Activated CD4-positive, alpha-beta T cell treated with anti-CD3 and anti-CD28 coated beads, Interleukin-2, amount 10 ng/mL, durations not matched to agents 24 days and 14 days (primary cell): ENCODE data around the gene MRPS25. TPM values are rescaled to one million over a fixed set of nuclear protein-coding genes. Genes with fewer than 3 reads are reported as not detected.

Source experiments
- DNase-seq: peaks from one replicate; pipeline ENCODE4 v3.0.0; 2022
- H3K27ac Mint-ChIP-seq: one replicate; pipeline ENCODE4 v1.8.0; 2022; ENCODE audit warnings: mild to moderate bottlenecking, mixed read lengths
- H3K27me3 Mint-ChIP-seq: one replicate; pipeline ENCODE4 v1.8.0; 2022; ENCODE audit warnings: mixed read lengths
- H3K36me3 Mint-ChIP-seq: one replicate; pipeline ENCODE4 v1.8.0; 2022; ENCODE audit warnings: low read depth, mild to moderate bottlenecking, mixed read lengths
- H3K4me1 Mint-ChIP-seq: one replicate; pipeline ENCODE4 v1.8.0; 2021; ENCODE audit warnings: mixed read lengths
- H3K4me3 Mint-ChIP-seq: one replicate; pipeline ENCODE4 v1.8.0; 2022; ENCODE audit warnings: mild to moderate bottlenecking, moderate library complexity, mixed read lengths
- H3K9me3 Mint-ChIP-seq: one replicate; pipeline ENCODE4 v1.8.0; 2021; ENCODE audit warnings: mixed read lengths
- intact Hi-C: fragments of 100-400 bp; cut with micrococcal nuclease; formaldehyde crosslinking; loops from one replicate; pipeline ENCODE4 v1.15.1; 2023
- total RNA-seq: library from RNA; stranded (reverse); gene quantifications from 2 replicates; pipeline ENCODE4 v1.2.3, GENCODE V29; 2022

MRPS25 gene
- total RNA-seq, 1 donor from 2014 or later: 114 TPM

DNA sequence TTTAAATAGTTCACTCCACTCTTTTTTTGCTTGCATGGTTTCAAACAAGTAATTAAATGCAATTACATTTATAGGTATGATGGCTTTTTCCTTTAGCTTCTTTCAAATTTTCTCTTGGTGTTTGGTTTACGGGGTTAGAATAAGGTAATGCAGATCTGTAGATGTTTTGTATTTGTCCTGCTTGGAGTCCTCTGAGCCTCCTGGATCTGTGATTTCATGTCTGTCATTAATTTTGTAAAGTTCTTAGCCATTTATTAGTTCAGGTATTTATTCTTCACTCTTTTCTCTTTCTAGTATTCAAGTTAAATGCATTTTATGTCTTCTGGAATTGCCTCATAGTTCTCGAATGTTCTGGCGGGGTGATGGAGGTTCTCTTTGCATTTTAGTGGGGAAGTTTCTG lies 1.4 kb upstream of the MRPS25 start:
- Mint-ChIP-seq H3K4me1 (peaks cover 17% of the 10 kb centered on the region), H3K9me3 (no peaks in the 10 kb centered on the region), H3K27ac (no peak overlapping the region), H3K27me3 (no peaks in the 10 kb centered on the region), H3K36me3 (peaks cover 19% of the 10 kb centered on the region), H3K4me3 (peak overlapping the region; percentile 11)
- DNase-seq: no peak
- intact Hi-C loops: loop anchor here (10.0 kb wide), 1 partner anchor 412 kb away; the partner anchor contains the start of gene CCDC174

DNA sequence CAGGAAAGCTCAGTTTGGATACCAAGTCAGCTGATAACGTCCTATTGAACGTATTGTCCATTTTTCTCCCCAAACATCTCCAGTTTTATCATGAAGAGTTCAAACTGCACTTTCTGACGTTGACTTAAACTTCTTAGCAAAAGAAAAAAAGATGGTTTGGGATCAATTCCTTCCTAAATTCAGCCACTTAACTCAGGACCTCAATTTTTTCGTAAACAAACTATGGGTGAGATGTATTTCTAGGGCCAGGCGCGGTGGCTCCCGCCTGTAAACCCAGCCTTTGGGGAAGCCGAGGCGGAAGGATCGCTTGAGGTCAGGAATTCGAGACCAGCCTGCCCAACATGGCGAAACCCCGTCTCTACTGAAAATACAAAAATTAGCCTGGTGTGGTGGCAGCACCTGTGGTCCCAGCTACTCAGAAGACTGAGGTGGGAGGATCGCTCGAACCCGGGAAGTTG lies 464 bp upstream of the MRPS25 start:
- intact Hi-C loops: loop anchor here (1.0 to 10.0 kb wide), 6 partner anchors 10 to 535 kb away; partner anchors contain the start of genes BTD, CCDC174, HACL1 and NR2C2
- H3K27ac Mint-ChIP-seq: peak overlapping the region; percentile 97
- H3K9me3 Mint-ChIP-seq: no peaks in the 10 kb centered on the region
- H3K4me3 Mint-ChIP-seq: peak overlapping the region; percentile 98
- H3K36me3 Mint-ChIP-seq: peaks cover 17% of the 10 kb centered on the region
- DNase-seq: no peak
- peaks cover 17% of the 10 kb centered on the region for H3K4me1 Mint-ChIP-seq
- H3K27me3 Mint-ChIP-seq: no peaks in the 10 kb centered on the region

DNA sequence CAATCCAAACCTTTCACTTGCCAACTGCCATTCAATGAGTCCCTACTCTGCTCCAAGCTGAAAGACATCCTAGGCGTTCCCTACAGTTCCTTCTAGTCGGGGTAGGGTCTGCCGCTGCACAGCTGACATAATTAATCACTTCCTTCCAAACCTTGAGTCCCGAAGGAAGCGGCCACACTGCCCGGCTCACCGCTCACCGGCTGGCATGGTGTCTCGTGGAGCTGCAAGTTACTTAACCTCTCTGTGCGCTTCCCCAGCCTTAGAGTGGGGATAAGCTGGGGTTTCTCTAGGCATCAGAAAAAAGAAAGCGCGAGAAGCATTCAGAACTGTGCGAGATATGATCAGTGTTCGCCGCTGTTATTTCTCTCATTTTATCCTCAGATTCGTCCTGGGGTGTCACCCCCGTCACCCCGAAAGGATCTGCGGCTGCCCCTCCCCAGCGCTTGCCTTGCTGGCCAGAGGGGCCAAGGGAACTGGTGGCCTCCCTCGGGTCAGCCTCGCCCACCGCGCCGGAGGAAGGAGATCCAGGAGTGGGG lies 748 bp downstream of the MRPS25 start:
- H3K9me3 Mint-ChIP-seq: no peaks in the 10 kb centered on the region
- peak; percentile 81 for DNase-seq
- H3K27me3 Mint-ChIP-seq: no peaks in the 10 kb centered on the region
- peak overlapping the region; percentile 98 for H3K4me3 Mint-ChIP-seq
- intact Hi-C loops: loop anchor here (2.0 to 10.0 kb wide), 3 partner anchors 14 to 536 kb away; partner anchors contain the start of genes BTD, CCDC174 and HACL1
- peaks cover 16% of the 10 kb centered on the region for H3K36me3 Mint-ChIP-seq
- H3K4me1 Mint-ChIP-seq: peaks cover 15% of the 10 kb centered on the region
- H3K27ac Mint-ChIP-seq: peak overlapping the region; percentile 97

DNA sequence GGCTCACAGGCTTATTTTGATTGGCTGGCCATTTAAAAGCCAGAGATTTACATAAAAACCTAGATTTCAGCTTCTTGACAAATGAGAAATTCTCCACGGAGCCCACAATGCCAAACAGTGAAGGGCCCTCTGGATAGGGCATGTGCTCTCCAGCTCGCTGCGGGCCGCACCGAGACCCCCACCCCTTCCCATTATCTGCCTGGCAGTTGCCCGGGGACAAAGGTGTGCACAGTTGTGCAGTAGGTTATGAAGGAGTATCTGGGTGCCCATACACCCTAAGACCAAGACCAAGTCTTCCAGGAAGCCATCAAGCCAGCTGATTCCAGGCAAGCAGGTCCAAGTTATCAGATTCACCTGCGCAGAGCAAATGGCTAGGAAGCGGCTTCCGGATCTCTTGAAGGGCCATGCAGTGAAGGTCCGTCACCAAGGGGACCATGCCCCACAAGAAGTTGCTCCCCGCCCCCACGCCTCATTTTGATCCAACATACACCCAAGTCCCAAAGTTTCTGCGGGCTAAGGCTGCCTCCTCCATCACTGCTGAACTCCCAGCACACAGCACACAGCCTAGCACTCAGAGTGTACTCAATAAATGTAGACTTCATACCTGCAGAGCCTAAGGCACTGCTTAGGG lies 1.3 kb downstream of the MRPS25 start:
- H3K4me1 Mint-ChIP-seq: peaks cover 15% of the 10 kb centered on the region

DNA sequence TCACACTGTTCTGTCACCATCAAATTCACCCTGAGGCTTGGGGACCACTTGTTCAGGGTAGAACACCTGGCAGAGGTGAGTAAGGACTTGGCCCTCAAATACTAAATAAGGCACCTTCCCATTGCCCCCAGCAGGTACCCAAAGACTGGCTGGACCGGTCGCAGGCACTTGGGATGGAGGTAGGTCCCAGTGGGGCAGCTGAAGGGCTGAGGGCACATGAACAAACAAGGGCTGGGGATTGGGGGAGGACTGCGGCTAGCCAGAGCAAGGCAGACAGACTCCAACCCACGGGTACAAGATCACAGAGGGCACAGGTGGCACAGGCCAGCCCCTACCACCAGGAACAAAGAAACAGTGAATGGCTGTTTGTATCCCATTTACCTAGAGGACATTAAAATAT lies 1.9 kb downstream of the MRPS25 start:
- Mint-ChIP-seq H3K27ac (peak overlapping the region; percentile 37), H3K27me3 (no peaks in the 10 kb centered on the region), H3K9me3 (no peaks in the 10 kb centered on the region), H3K36me3 (peaks cover 21% of the 10 kb centered on the region), H3K4me3 (peak overlapping the region; percentile 98), H3K4me1 (peaks cover 18% of the 10 kb centered on the region)
- intact Hi-C loops: loop anchor here (10.0 kb wide), 1 partner anchor 408 kb away; the partner anchor contains the start of gene CCDC174
- DNase-seq: no peak

More for the DNA sequence above, 1.3 kb downstream of the MRPS25 start:
- Mint-ChIP-seq H3K4me3 (peak overlapping the region; percentile 98), H3K27me3 (no peaks in the 10 kb centered on the region), H3K36me3 (peaks cover 16% of the 10 kb centered on the region), H3K27ac (peak overlapping the region; percentile 97), H3K9me3 (no peaks in the 10 kb centered on the region)
- intact Hi-C loops: loop anchor here (2.0 to 10.0 kb wide), 3 partner anchors 13 to 537 kb away; partner anchors contain the start of genes BTD, CCDC174 and HACL1
- no peak for DNase-seq

DNA sequence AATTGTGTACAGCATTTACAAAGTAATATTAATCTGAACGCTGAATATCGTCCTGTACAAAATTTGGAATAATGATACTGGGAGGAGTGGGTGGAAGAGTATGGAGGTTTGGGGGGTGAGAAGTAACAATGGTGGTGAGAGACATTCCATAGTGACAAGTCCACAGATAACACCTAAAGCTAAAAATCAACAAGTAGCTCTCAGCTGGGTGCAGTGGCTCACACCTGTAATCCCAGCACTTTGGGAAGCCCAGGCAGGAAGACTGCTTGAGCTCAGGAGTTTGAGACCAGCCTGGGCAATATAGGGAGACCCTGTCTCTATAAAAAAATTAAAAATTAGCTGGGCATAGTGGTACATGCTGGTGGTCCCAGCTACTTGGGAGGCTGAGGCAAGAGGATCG lies 5.1 kb downstream of the MRPS25 start:
- H3K27ac Mint-ChIP-seq: no peak overlapping the region
- no peaks in the 10 kb centered on the region for H3K27me3 Mint-ChIP-seq
- DNase-seq: no peak
- intact Hi-C loops: loop anchor here (10.0 kb wide), 1 partner anchor 405 kb away; the partner anchor contains the start of gene CCDC174
- H3K4me3 Mint-ChIP-seq: no peak overlapping the region
- peaks cover 47% of the 10 kb centered on the region for H3K36me3 Mint-ChIP-seq
- no peaks in the 10 kb centered on the region for H3K9me3 Mint-ChIP-seq
- peaks cover 25% of the 10 kb centered on the region for H3K4me1 Mint-ChIP-seq

DNA sequence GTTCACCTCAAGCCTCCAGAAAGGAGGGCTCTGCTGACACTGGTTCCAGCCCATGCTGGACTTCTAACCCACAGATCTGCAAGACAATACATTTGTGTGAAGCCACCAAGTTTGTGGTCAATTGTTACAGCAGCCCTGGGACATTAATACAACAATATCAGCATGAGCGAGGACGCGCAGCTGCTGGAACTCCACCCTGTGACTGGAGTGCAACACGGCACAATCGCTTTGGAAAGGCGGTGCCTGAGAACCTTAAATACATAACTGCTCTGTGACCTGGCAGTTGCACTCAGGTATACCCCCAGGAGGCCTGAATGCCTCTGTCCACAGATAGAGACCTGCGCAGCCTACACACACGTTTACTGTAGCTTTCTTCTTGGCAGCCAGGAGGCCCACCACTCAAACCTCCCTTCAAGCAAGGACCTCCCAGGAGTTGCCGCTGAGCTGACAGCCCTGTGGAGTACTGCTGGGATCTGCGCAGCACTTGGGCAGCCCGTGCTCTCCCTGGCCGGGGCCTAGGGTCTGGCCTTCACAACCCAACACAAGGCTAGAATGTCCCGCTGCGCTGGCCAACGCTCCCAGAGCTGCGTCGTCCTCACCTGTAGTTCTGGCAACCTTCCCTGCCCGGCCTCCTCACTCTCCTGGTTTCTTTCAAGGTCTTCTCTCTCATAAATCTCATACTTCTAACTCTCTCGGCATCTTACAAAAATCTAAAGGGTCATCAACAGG lies 8.3 kb downstream of the MRPS25 start:
- no peak for DNase-seq
- H3K36me3 Mint-ChIP-seq: peaks cover 56% of the 10 kb centered on the region

DNA sequence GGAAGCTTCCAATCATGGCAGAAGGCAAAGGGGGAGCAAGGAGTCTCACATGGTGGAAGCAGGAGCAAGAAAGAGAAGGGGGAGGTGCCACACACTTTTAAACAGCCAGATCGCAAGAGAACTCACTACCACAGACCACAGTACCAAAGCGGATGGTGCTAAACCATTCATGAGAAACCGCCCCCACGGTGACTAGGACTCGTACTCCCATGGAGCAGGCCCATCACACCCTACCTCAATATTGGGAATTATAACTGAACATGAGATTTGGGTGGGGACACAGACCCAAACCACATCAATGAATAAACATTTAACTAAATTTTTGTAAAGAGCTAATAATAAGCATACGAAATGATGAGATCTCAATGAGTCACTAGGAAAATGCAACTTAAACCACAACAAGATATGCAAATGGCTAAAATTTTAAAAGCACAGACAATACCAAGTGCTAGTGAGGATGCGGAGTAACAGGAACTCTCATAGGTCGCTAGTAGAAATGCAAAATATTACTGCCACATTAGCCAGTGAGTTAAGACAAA lies 10.0 kb downstream of the MRPS25 start:
- Mint-ChIP-seq H3K9me3 (no peaks in the 10 kb centered on the region), H3K36me3 (peaks cover 64% of the 10 kb centered on the region), H3K4me1 (peaks cover 23% of the 10 kb centered on the region), H3K27me3 (no peaks in the 10 kb centered on the region), H3K4me3 (peak overlapping the region; percentile 48), H3K27ac (peak overlapping the region; percentile 81)
- intact Hi-C loops: loop anchor here (1.0 to 5.0 kb wide), 2 partner anchors 10 to 128 kb away; partner anchors contain the start of gene MRPS25
- DNase-seq: peak; percentile 78

More for the DNA sequence above, 8.3 kb downstream of the MRPS25 start:
- Mint-ChIP-seq H3K4me1 (peaks cover 23% of the 10 kb centered on the region), H3K9me3 (no peaks in the 10 kb centered on the region), H3K4me3 (no peak overlapping the region), H3K27me3 (no peaks in the 10 kb centered on the region), H3K27ac (peak overlapping the region; percentile 72)
- intact Hi-C loops: loop anchor here (5.0 kb wide), 1 partner anchor 130 kb away; no protein-coding TSS in a partner anchor

DNA sequence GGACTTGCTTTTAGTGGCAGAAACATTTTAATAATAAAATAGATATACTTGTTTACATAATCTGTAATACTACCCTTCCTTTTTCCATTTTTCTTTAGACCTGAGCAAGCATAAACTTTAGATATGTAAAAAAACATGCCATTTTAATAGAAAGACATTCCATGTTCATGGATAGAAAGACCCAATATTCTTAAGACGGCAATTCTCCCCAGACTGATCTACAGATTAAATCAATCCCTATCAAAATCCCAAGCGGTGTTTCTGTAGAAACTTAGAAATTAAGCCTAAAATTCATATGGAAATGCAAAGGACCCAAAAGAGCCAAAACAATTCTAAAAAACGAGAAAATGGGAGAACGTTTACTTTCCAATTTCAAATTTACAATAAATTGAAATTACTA lies 11.6 kb downstream of the MRPS25 start:
- H3K27ac Mint-ChIP-seq: no peak overlapping the region
- H3K4me3 Mint-ChIP-seq: no peak overlapping the region
- H3K36me3 Mint-ChIP-seq: peaks cover 67% of the 10 kb centered on the region
- no peak for DNase-seq
- H3K4me1 Mint-ChIP-seq: peaks cover 22% of the 10 kb centered on the region
- H3K9me3 Mint-ChIP-seq: no peaks in the 10 kb centered on the region
- intact Hi-C loops: no loop called here
- no peaks in the 10 kb centered on the region for H3K27me3 Mint-ChIP-seq

DNA sequence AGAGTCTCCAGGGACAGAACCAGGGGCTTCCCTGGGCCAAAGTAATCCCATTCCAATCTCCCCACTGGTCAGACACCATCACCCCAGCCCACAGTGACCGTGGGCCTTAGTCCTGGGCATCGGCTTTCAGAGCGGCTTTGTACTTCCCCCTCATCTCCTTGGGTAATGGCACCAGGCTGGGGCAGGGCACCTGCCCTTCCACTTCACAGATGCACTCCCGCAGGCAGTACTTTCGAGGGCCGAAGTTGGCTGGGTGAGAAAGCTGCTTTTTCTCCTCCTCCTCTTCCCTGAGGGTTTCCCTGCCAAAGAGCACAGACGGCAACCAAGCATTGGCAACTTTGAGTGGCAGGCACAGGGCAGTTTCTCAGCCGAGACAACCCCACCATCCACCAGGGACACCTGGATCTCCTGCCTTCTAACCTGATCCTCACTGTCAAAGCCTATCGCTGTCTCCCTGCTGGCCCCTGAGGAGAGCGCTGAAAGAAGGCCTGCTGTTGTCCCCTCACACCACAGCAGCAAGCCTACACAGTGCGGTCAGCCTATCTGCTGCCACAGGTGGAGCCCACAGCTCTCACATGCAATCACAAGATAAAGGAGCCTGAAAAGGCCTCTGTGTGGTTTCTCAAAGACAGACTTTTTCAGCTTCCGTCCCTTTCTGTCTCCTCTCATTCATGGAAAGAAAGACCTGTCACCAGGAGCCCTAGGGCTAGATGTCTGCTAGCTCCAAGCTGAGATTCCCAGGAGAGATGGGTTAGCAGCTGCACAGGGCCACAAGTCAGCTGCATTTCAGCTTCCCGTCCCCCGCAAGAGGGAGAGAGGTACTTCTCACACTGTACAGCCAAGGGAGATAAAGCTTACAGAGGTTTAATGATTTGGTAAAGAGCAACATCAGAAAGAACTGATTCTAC lies 12.5 kb downstream of the MRPS25 start:
- Mint-ChIP-seq H3K4me1 (peaks cover 21% of the 10 kb centered on the region), H3K27ac (no peak overlapping the region), H3K4me3 (no peak overlapping the region), H3K36me3 (peaks cover 63% of the 10 kb centered on the region), H3K9me3 (no peaks in the 10 kb centered on the region), H3K27me3 (no peaks in the 10 kb centered on the region)
- no peak for DNase-seq
- intact Hi-C loops: no loop called here

DNA sequence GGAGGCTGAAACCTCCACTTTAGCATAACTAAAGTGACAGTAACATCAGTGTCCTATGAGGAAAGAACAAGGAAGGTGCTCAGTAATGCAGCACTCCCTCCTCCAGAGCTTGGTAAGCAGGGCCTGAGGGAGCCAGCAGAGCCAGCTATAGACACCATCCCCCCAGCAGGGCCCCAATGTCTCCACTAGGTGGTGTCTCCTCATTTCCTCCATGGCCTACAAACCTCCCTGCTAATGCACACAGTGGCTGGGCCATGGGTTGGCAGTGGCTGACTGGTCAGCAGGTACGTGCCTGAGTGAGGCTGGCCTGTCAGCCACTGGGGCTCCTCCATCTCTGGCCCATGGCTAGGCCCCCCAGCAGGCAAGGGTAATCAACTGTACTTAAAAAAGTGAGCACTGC lies 13.6 kb downstream of the MRPS25 start:
- peak; percentile 82 for DNase-seq
- H3K36me3 Mint-ChIP-seq: peaks cover 60% of the 10 kb centered on the region
- H3K27ac Mint-ChIP-seq: no peak overlapping the region
- H3K9me3 Mint-ChIP-seq: no peaks in the 10 kb centered on the region
- no peaks in the 10 kb centered on the region for H3K27me3 Mint-ChIP-seq
- H3K4me1 Mint-ChIP-seq: peaks cover 21% of the 10 kb centered on the region
- intact Hi-C loops: loop anchor here (2.0 kb wide), 1 partner anchor 13 kb away; the partner anchor contains the start of gene MRPS25
- no peak overlapping the region for H3K4me3 Mint-ChIP-seq

DNA sequence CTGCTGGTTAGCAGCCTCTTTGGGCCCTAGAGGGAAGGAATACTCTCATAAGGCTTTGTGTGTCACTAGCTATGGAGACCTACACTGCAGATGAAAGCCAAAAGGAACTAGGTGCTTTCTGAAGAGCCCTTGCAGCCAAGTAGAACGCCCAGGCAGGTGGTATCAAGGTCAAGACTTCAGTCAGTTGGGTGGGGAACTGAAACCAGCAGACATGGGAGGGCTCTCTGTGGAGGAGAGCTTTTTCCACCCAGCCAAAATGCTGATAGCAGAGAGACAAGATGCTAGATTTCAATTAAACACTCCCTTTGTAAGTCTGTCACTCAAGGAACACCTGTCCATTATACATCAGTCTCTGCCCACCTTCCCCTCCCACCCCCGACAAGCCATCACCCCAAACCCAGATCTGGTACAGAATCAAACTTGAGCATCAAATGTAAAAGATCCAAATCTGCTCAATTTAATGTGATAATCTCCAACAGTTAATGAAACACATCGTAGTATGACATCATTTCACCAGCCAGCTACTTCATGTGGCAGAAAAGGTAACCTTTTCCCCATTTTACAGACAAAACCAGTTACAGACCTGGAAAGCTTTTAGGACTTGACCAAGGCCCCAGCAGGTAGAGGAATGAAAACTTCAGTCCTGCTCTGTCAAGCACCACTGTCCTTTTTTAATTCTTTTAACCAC lies 14.6 kb downstream of the MRPS25 start:
- Mint-ChIP-seq H3K4me1 (peaks cover 21% of the 10 kb centered on the region), H3K27me3 (no peaks in the 10 kb centered on the region), H3K27ac (peak overlapping the region; percentile 9), H3K36me3 (peaks cover 59% of the 10 kb centered on the region), H3K9me3 (no peaks in the 10 kb centered on the region), H3K4me3 (no peak overlapping the region)
- DNase-seq: no peak
- intact Hi-C loops: loop anchor here (2.0 kb wide), 1 partner anchor 14 kb away; the partner anchor contains the start of gene MRPS25
